SKM-1 treated with dmso at 0.1 percent for 144 hours (cell line): ENCODE results near the gene NPDC1.
"Not testable (repeated sequence)": the region's sequence is repeated elsewhere in the genome, so short reads cannot be mapped to it uniquely, and the experiment has no call there.

Experiments
- DNase-seq: peaks from one replicate; lab custom pipeline; 2025; ENCODE audit not compliant: unreplicated experiment; lab: John Stamatoyannopoulos, UW

Gene NPDC1

GRCh38 chr9:137041124-137041523 lies 4.9 kb downstream of the NPDC1 start:
- DNase-seq, result no peak

GRCh38 chr9:137040568-137040967 lies 5.4 kb downstream of the NPDC1 start:
- DNase-seq, result no peak

- no peak for DNase-seq
Measured at GRCh38 chr9:137039611-137040366, 6.2 kb downstream of the NPDC1 start.

- DNase-seq, result no peak
Measured at GRCh38 chr9:137038916-137039315, 7.1 kb downstream of the NPDC1 start.

GRCh38 chr9:137037483-137037882 lies 8.5 kb downstream of the NPDC1 start:
- no peak for DNase-seq

- no peak for DNase-seq
Measured at GRCh38 chr9:137037035-137037434, 8.9 kb downstream of the NPDC1 start.

GRCh38 chr9:137035937-137036336 lies 10.0 kb downstream of the NPDC1 start:
- DNase-seq, result no peak

- DNase-seq, result no peak
Measured at GRCh38 chr9:137035507-137035834, 10.5 kb downstream of the NPDC1 start.

GRCh38 chr9:137034709-137035506 lies 11.1 kb downstream of the NPDC1 start:
- peak; percentile 75 for DNase-seq

GRCh38 chr9:137034039-137034708 lies 11.8 kb downstream of the NPDC1 start:
- DNase-seq, result peak; percentile 64

GRCh38 chr9:137033481-137033880 lies 12.5 kb downstream of the NPDC1 start:
- not testable (repeated sequence) for DNase-seq

GRCh38 chr9:137032858-137033257 lies 13.1 kb downstream of the NPDC1 start:
- DNase-seq, result peak; percentile 75

- DNase-seq, result peak; percentile 51
Measured at GRCh38 chr9:137031904-137032640, 13.9 kb downstream of the NPDC1 start, which contains the start of gene FUT7. Gene FUT7 (minus strand): TSS chr9:137032088. CDS start chr9:137031991, 97 bp downstream.

- peak; percentile 84 for DNase-seq
Measured at GRCh38 chr9:137030538-137031527, 15.1 kb downstream of the NPDC1 start.

GRCh38 chr9:137030006-137030405 lies 16.0 kb downstream of the NPDC1 start:
- DNase-seq, result peak; percentile 26

- DNase-seq, result peak; percentile 56
Measured at GRCh38 chr9:137029058-137029936, 16.7 kb downstream of the NPDC1 start.

- DNase-seq, result peak; percentile 40
Measured at GRCh38 chr9:137028263-137029057, 17.5 kb downstream of the NPDC1 start.
